ENCODE data around the gene FAM131B.
A peak's percentile ranks its signal among the peaks of the same experiment; 100 is the strongest.

The FAM131B gene

GRCh38 chr7:143369678-143370651, 7.5 kb upstream of the FAM131B start:
- H3K4me1 ChIP-seq (ENCODE audit: insufficient read depth, poor library complexity, severe bottlenecking) = peaks cover 20% of the 10 kb centered on the region
- no peak for TF ChIP-seq CTCF (IDR thresholded peaks at IDR 0.05; ENCODE audit: poor library complexity, severe bottlenecking)
- H3K27ac ChIP-seq (ENCODE audit: poor library complexity, severe bottlenecking) = no peak overlapping the region
- H3K9me3 ChIP-seq (ENCODE audit: severe bottlenecking) = no peaks in the 10 kb centered on the region
- ATAC-seq (ENCODE audit: low read depth) (no peak), DNase-seq (ENCODE audit: low spot score) (no peak)
- no peaks in the 10 kb centered on the region for H3K36me3 ChIP-seq (ENCODE audit: low read depth)
- H3K4me3 ChIP-seq (ENCODE audit: severe bottlenecking) = no peak overlapping the region
- peaks cover 3% of the 10 kb centered on the region for H3K27me3 ChIP-seq (ENCODE audit: insufficient read depth, poor library complexity, severe bottlenecking)

- Histone ChIP-seq H3K9me3 (ENCODE audit: severe bottlenecking) (no peaks in the 10 kb centered on the region), H3K4me1 (ENCODE audit: insufficient read depth, poor library complexity, severe bottlenecking) (peaks cover 17% of the 10 kb centered on the region), H3K27me3 (ENCODE audit: insufficient read depth, poor library complexity, severe bottlenecking) (peaks cover 17% of the 10 kb centered on the region), H3K36me3 (ENCODE audit: low read depth) (no peaks in the 10 kb centered on the region), H3K4me3 (ENCODE audit: severe bottlenecking) (no peak overlapping the region), H3K27ac (ENCODE audit: poor library complexity, severe bottlenecking) (no peak overlapping the region)
- ATAC-seq (ENCODE audit: low read depth) = no peak
- DNase-seq (ENCODE audit: low spot score) = no peak
- no peak for TF ChIP-seq CTCF (IDR thresholded peaks at IDR 0.05; ENCODE audit: poor library complexity, severe bottlenecking)
Measured at GRCh38 chr7:143368387-143368786, 5.9 kb upstream of the FAM131B start.

GRCh38 chr7:143367972-143368371, 5.5 kb upstream of the FAM131B start:
- ATAC-seq (ENCODE audit: low read depth) = peak; percentile 68
- no peak for DNase-seq (ENCODE audit: low spot score)
- no peak for TF ChIP-seq CTCF (IDR thresholded peaks at IDR 0.05; ENCODE audit: poor library complexity, severe bottlenecking)
- H3K27ac ChIP-seq (ENCODE audit: poor library complexity, severe bottlenecking) = no peak overlapping the region
- peaks cover 17% of the 10 kb centered on the region for H3K4me1 ChIP-seq (ENCODE audit: insufficient read depth, poor library complexity, severe bottlenecking)
- no peaks in the 10 kb centered on the region for H3K36me3 ChIP-seq (ENCODE audit: low read depth)
- no peaks in the 10 kb centered on the region for H3K9me3 ChIP-seq (ENCODE audit: severe bottlenecking)
- H3K27me3 ChIP-seq (ENCODE audit: insufficient read depth, poor library complexity, severe bottlenecking) = peaks cover 22% of the 10 kb centered on the region
- H3K4me3 ChIP-seq (ENCODE audit: severe bottlenecking) = no peak overlapping the region

GRCh38 chr7:143363016-143363937, 764 bp upstream of the FAM131B start:
- Histone ChIP-seq H3K27me3 (ENCODE audit: insufficient read depth, poor library complexity, severe bottlenecking) (peaks cover 43% of the 10 kb centered on the region), H3K36me3 (ENCODE audit: low read depth) (no peaks in the 10 kb centered on the region), H3K4me1 (ENCODE audit: insufficient read depth, poor library complexity, severe bottlenecking) (peaks cover 4% of the 10 kb centered on the region), H3K4me3 (ENCODE audit: severe bottlenecking) (peak overlapping the region; percentile 32), H3K27ac (ENCODE audit: poor library complexity, severe bottlenecking) (no peak overlapping the region), H3K9me3 (ENCODE audit: severe bottlenecking) (no peaks in the 10 kb centered on the region)
- ATAC-seq (ENCODE audit: low read depth) (no peak), DNase-seq (ENCODE audit: low spot score) (no peak)
- no peak for TF ChIP-seq CTCF (IDR thresholded peaks at IDR 0.05; ENCODE audit: poor library complexity, severe bottlenecking)
